Measurements from ENCODE around the gene MTMR10.

Gene MTMR10

GRCh38 chr15:30953731-30954378 is 37.6 kb downstream of the MTMR10 start:
- DNase-seq = no peak

DNA sequence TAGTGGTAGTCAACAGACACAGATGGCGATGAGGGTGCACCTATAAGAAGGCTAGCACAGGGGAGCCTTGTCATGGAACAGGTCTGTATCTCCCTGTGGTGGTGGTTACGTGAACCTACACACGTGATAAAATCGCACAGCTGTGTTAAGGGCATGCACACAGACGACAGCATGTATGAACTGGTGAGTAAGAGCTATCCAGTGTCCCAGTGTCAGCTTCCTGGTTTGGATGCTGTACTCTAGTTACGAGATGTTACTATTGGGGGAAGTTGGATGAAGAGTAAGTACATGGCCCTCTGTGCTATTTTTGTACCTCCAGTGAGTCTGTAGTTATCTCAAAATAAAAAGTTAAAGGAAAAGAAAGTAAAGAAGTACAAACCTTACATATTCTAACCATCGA is 38.2 kb downstream of the MTMR10 start:
- DNase-seq = no peak

DNA sequence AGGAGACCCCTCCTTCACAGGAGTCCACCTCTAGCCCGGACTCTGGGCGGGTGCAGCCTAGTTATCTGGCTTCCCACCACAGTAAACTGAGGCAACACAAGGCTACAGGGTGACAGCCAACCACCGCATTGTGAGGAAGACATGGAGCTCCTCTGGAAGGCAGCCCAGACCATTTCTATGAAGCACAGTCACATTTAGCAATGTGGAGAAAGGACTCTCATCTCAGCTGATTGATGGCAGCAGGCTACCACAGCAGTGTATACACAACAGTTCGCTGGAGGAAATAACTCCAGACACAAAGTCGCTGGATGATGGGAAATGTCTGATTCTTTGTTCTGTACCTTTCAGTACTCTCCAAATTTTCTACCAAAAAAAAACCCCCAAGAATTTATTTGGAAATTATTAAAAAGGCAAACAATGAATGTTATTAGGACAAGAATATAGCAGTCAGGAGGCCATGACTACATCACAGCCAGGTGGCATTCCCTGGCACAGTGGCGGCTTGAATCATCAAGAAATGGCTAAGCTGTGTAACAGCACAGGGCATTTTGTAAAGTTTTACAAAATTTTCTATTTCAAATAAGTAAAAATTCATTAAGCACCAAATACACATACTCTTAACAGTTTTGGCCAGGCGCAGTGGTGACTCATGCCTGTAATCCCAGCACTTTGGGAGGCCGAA is 47.6 kb downstream of the MTMR10 start:
- no peak for DNase-seq

- DNase-seq = no peak
Measured at GRCh38 chr15:30941520-30941919, 49.9 kb downstream of the MTMR10 start.

DNA sequence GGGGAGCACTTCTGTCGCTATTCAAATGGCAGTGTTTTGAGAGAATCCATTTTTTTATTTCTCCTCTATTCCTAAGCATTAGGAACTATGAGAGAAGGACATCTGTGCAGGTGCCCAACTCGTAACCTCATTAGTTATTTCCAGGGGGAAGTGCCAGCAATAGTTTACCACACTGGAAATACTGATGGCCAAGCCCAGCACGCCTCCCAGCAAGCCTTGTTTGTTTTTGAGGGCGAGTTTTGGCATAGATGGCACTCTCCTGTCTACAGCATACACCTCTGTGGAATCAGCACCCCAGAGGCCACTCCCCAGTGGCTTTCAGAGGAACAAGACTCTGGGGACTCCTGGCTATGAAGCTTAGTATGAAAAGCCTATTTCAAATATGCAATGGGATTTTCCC is 51.1 kb downstream of the MTMR10 start:
- no peak for DNase-seq

- no peak for DNase-seq
Measured at GRCh38 chr15:30939161-30939560, 52.3 kb downstream of the MTMR10 start.

GRCh38 chr15:30933293-30933692 is 58.1 kb downstream of the MTMR10 start:
- no peak for DNase-seq

DNA sequence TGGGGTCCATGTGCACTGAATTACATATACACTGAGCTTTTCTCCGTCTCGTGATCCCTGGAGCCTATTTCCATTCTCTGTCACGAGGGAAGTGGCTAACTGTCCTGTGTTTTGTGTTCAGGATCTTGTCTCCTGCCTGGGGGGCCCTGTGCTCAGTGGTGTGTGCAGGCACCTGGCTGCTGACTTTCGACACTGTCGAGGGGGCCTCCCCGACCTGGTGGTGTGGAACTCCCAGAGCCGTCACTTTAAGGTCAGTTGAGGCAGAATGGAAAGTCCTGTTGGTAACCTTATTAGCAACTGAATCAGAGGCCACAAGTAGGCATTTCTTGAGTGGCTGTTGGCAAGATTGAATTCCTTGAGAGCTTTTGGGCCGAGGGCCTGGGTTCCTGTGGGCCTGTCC is 61.0 kb downstream of the MTMR10 start:
- DNase-seq = no peak

- no peak for DNase-seq
Measured at GRCh38 chr15:30929982-30930381, 61.4 kb downstream of the MTMR10 start.

DNA sequence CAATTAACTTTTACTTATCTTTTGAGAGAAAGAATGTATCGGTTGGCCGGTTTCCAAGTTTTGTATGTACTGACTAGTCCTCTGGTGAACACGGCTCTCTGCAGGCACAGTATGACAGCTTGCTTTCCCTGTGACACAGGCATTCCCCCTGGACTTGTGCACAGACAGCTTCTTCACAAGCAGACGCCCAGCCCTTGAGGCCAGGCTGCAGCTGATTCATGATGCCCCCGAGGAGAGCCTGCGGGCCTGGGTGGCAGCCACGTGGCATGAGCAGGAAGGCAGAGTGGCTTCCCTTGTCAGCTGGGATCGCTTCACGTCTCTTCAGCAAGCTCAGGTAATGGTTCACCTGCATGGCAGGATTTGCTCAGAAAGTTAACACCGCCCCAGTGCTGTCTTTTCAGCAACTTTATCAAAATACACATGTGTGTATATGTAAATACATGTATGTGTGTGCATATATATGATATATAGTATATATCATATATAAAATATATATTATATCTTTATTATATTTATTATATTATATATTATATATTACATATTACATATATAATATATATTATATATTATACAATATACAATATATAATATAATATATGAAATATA is 62.3 kb downstream of the MTMR10 start:
- no peak for DNase-seq

- no peak for DNase-seq
Measured at GRCh38 chr15:30928076-30928475, 63.4 kb downstream of the MTMR10 start.

GRCh38 chr15:30927148-30927761 is 64.2 kb downstream of the MTMR10 start:
- DNase-seq = no peak

GRCh38 chr15:30926161-30926560 is 65.3 kb downstream of the MTMR10 start:
- DNase-seq = no peak

DNA sequence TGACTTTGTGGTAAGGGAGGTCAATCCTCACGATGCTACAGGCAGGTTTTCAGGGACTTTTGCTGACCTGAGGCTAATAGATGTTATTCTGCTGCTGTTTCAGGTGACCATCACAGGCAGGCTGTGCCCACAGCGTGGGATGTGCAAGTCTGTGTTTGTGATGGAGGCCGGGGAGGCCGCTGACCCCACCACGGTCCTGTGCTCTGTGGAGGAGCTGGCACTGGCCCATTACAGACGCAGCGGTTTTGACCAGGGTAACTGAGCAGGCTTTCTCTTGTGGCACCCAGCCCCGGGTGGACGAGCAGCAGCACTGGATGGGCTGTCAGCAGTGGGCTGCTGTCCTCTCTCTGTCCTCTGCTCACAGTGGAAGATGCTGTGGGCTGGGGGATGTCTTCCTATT is 65.7 kb downstream of the MTMR10 start:
- DNase-seq = no peak

GRCh38 chr15:30924353-30924752 is 67.1 kb downstream of the MTMR10 start:
- DNase-seq = no peak

DNA sequence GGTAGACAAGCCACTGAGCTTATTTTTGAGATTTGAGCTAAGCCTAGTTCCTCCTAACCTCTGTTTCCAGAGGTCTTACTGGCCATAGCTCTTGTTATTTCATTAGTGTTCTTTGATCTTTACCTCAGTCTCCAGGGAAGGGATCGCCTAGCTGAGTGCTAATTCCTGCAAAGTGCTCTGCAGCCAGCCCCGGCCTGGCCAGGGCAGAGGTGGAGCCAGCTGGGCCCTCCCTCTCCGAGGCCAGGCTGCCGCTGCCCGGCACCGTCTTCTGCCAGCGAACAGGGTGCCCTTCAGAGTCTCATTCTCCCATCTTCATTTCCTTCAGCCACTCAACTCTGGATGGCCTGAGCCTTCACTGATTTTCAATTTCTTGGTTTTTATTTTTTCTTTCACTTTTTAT is 68.0 kb downstream of the MTMR10 start:
- no peak for DNase-seq

- no peak for DNase-seq
Measured at GRCh38 chr15:30922480-30923311, 68.7 kb downstream of the MTMR10 start.

- no peak for DNase-seq
Measured at GRCh38 chr15:30921781-30922479, 69.5 kb downstream of the MTMR10 start.

GRCh38 chr15:30921106-30921505 is 70.3 kb downstream of the MTMR10 start:
- DNase-seq = no peak

- no peak for DNase-seq
Measured at GRCh38 chr15:30919877-30920550, 71.4 kb downstream of the MTMR10 start.

DNA sequence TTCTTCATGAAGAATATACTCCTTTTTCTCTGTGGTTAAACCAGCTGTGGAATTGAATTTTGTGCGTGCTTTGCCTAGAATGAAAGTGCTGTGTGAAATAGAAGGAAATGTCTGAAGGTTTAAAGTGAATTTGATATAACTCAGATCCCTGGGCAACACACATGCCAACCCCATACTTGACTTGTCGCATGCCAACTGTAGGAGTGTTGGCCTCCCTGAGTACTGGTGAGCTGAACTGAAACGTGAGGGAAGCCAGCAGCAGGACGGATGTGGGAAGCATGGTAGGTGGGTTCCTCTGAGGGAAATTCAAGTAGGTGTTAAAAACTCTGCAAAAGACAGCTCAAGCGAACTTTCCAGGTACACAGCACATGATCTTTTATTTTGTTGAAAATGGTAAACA is 73.1 kb downstream of the MTMR10 start:
- no peak for DNase-seq

DNA sequence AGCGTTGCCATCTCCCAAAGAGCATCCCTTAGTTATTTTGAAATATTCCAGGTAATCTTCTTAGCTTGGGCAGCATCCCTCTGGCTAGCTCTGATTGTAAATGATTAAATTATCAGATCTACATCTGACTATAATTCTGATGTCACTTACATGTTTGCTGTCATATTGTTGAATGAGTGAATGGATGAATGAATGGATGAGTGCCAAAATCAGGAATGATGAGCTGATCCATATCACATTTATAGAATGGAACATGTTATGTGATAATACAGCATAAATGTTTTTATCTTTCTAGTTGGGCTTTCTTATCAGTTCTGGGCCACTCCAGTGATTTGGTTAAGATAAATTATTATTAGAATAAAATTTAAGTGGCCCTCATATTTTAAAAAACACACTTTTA is 73.8 kb downstream of the MTMR10 start:
- DNase-seq = no peak
